OCI-LY1 (cell line): ENCODE data around the gene HTD2.

Experiments
- H2AFZ ChIP-seq: fragments of 200-600 bp; sonication (generic), shearing (Covaris generic); 2 replicates; pipeline ENCODE4 v1.6.0; 2014; ENCODE audit warnings: antibody characterized with exemption, mild to moderate bottlenecking, low read length
- H3F3A ChIP-seq: fragments of 200-600 bp; sonication (generic), shearing (Covaris generic); 2 replicates; pipeline ENCODE4 v1.6.0; 2014; ENCODE audit warnings: mild to moderate bottlenecking, antibody characterized with exemption, low read length, moderate library complexity; ENCODE audit not compliant: insufficient read depth
- H3K27ac ChIP-seq: fragments of 200-600 bp; sonication (generic); 2 replicates; pipeline ENCODE4 v1.5.1; 2014; ENCODE audit warnings: low read length, mixed run types, mild to moderate bottlenecking, low read depth; ENCODE audit not compliant: poor library complexity, severe bottlenecking
- H3K27me3 ChIP-seq: fragments of 200-600 bp; sonication (generic); 2 replicates; pipeline ENCODE4 v1.6.0; 2014; ENCODE audit warnings: antibody characterized with exemption, mild to moderate bottlenecking, low read length, moderate library complexity; ENCODE audit not compliant: insufficient read depth
- H3K36me3 ChIP-seq: fragments of 200-600 bp; sonication (generic); 2 replicates; pipeline ENCODE4 v1.6.1; 2014; ENCODE audit warnings: mild to moderate bottlenecking, antibody characterized with exemption, low read length, moderate library complexity, mixed read lengths; ENCODE audit not compliant: insufficient read depth
- H3K4me1 ChIP-seq: fragments of 200-600 bp; sonication (generic); 2 replicates; pipeline ENCODE4 v1.5.1; 2014; ENCODE audit warnings: mild to moderate bottlenecking, low read length, moderate library complexity; ENCODE audit not compliant: insufficient read depth, severe bottlenecking
- H3K4me2 ChIP-seq: fragments of 200-600 bp; sonication (generic), shearing (Covaris generic); 2 replicates; pipeline ENCODE4 v1.6.1; 2014; ENCODE audit warnings: low read length
- H3K4me3 ChIP-seq: fragments of 200-600 bp; sonication (generic); 2 replicates; pipeline ENCODE4 v1.5.1; 2014; ENCODE audit warnings: low read length, low read depth, mild to moderate bottlenecking, mixed read lengths; ENCODE audit not compliant: poor library complexity, severe bottlenecking
- H3K79me2 ChIP-seq: fragments of 200-600 bp; shearing (Covaris generic); 2 replicates; pipeline ENCODE4 v1.6.1; 2016; ENCODE audit warnings: mixed run types, low read length, mixed read lengths; ENCODE audit not compliant: insufficient read depth
- H3K9ac ChIP-seq: fragments of 200-600 bp; sonication (generic), shearing (Covaris generic); 2 replicates; pipeline ENCODE4 v1.6.1; 2014; ENCODE audit warnings: mild to moderate bottlenecking, low read length, mixed read lengths
- H3K9me2 ChIP-seq: fragments of 200-600 bp; sonication (generic), shearing (Covaris generic); 2 replicates; pipeline ENCODE4 v1.6.1; 2014; ENCODE audit warnings: low read depth, mild to moderate bottlenecking, low read length, mixed read lengths
- H3K9me3 ChIP-seq: fragments of 200-600 bp; shearing (Covaris generic); 2 replicates; pipeline ENCODE4 v1.6.1; 2014; ENCODE audit warnings: low read length, mixed read lengths
- H4K20me1 ChIP-seq: fragments of 200-600 bp; sonication (generic), shearing (Covaris generic); 2 replicates; pipeline ENCODE4 v1.6.0; 2016; ENCODE audit warnings: mild to moderate bottlenecking, low read length; ENCODE audit not compliant: insufficient read depth
- CTCF ChIP-seq: fragments of 200-600 bp; sonication (generic), shearing (Covaris generic); IDR thresholded peaks from 2 replicates; pipeline ENCODE4 v1.5.1; 2017; ENCODE audit warnings: mild to moderate bottlenecking, antibody characterized with exemption, low read length, moderate library complexity, mixed read lengths
- EZH2 ChIP-seq: fragments of 200-600 bp; sonication (generic), shearing (Covaris generic); IDR thresholded peaks from 2 replicates; pipeline ENCODE4 v1.8.0; 2017; ENCODE audit warnings: borderline replicate concordance, mixed run types, mild to moderate bottlenecking, antibody characterized with exemption, low read length, moderate library complexity, mixed read lengths

Gene HTD2

GRCh38 chr3:58349792-58350626 is 43.7 kb downstream of the HTD2 start:
- H4K20me1 ChIP-seq = no peaks in the 10 kb centered on the region
- no peaks in the 10 kb centered on the region for H3K27me3 ChIP-seq
- no peaks in the 10 kb centered on the region for H3K9me3 ChIP-seq
- peak overlapping the region; percentile 90 for H3K9ac ChIP-seq
- peak overlapping the region; percentile 89 for H3K4me2 ChIP-seq
- no peaks in the 10 kb centered on the region for H3K9me2 ChIP-seq
- no peak overlapping the region for H2AFZ ChIP-seq
- peaks cover 55% of the 10 kb centered on the region for H3K79me2 ChIP-seq
- no peak for TF ChIP-seq EZH2
- TF ChIP-seq CTCF = no peak
- peaks cover 97% of the 10 kb centered on the region for H3K4me1 ChIP-seq
- H3K4me3 ChIP-seq = peak overlapping the region; percentile 57
- H3F3A ChIP-seq = peaks cover 26% of the 10 kb centered on the region
- H3K27ac ChIP-seq = peak overlapping the region; percentile 100
- H3K36me3 ChIP-seq = peaks cover 27% of the 10 kb centered on the region

GRCh38 chr3:58350627-58351013 is 44.3 kb downstream of the HTD2 start:
- Histone ChIP-seq H3K9me3 (no peaks in the 10 kb centered on the region), H3K4me1 (peaks cover 97% of the 10 kb centered on the region), H3K4me2 (peak overlapping the region; percentile 89), H3K79me2 (peaks cover 54% of the 10 kb centered on the region), H3K36me3 (peaks cover 27% of the 10 kb centered on the region), H4K20me1 (no peaks in the 10 kb centered on the region), H3K9ac (peak overlapping the region; percentile 90), H3K9me2 (no peaks in the 10 kb centered on the region), H3F3A (peaks cover 26% of the 10 kb centered on the region), H3K27ac (peak overlapping the region; percentile 100), H2AFZ (no peak overlapping the region), H3K4me3 (peak overlapping the region; percentile 57), H3K27me3 (no peaks in the 10 kb centered on the region)
- TF ChIP-seq EZH2 = no peak
- TF ChIP-seq CTCF = no peak

GRCh38 chr3:58351920-58352319 is 45.6 kb downstream of the HTD2 start:
- Histone ChIP-seq H4K20me1 (no peaks in the 10 kb centered on the region), H3K4me3 (peak overlapping the region; percentile 57), H3K27ac (peak overlapping the region; percentile 100), H3K9me2 (no peaks in the 10 kb centered on the region), H3K9ac (peak overlapping the region; percentile 90), H3K4me2 (peak overlapping the region; percentile 89), H3F3A (peaks cover 26% of the 10 kb centered on the region), H2AFZ (no peak overlapping the region), H3K27me3 (no peaks in the 10 kb centered on the region), H3K79me2 (peaks cover 57% of the 10 kb centered on the region), H3K36me3 (peaks cover 24% of the 10 kb centered on the region), H3K4me1 (peaks cover 100% of the 10 kb centered on the region), H3K9me3 (no peaks in the 10 kb centered on the region)
- TF ChIP-seq CTCF (no peak), EZH2 (no peak)
